ENCODE data around the gene RGS6.
"Not testable (repeated sequence)": the region's sequence is repeated elsewhere in the genome, so short reads cannot be mapped to it uniquely, and the experiment has no call there.

- not testable (repeated sequence) for TF ChIP-seq CTCF (IDR thresholded peaks at IDR 0.05; ENCODE audit: low read length); EZH2 (IDR thresholded peaks at IDR 0.05; ENCODE audit: borderline replicate concordance, low read length)
Observed at GRCh38 chr14:71887802-71888201, 44.4 kb upstream of the RGS6 start.

Data from OCI-LY1 (cell line).